GM21619 (cell line): ENCODE data around the gene TMC1.
A peak's percentile ranks its signal among the peaks of the same experiment; 100 is the strongest.

ENCODE experiments used
- ATAC-seq: cut with Tn5 transposase; IDR thresholded peaks from one replicate; pipeline ENCODE4 v1.9.1; 2021; ENCODE audit not compliant: unreplicated experiment

The TMC1 gene

DNA sequence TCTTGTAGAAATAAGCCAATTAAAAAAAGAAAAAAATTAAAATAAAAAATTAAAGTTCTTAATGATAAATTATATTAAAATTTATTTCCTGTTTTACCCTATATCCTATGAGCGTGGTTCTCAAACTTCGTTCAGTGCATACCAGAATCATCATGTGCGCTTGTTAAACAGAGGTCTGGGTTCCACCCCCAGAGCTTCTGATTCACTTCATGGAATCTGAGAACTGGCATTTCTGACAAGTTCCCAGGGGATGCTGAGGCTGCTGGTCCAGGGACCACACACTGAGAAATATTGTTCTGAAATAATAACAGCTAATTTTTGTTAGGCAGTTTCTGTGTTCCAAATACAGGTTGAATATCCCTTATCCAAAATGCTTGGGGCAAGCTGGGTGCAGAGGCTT lies 79.3 kb downstream of the TMC1 start:
- no peak for ATAC-seq

DNA sequence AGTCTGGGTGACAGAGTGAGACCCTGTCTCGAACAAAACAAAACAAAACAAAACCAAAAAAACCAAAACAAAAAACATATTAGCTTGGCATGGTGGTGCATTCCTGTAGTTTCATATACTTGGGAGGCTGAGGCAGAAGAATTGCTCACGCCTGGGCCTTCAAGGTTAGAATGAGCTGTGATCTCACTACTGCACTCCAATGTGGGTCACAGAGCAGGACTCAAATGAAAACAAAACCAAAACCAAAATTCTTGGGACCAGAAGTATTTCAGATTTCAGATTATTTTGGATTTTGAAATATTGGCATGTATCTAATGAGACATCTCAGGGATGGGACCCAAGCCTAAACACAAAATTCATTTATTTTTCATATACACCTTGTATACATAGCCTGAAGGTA lies 80.2 kb downstream of the TMC1 start:
- ATAC-seq: no peak

- ATAC-seq: no peak
Measured at GRCh38 chr9:72612449-72612848, 91.0 kb downstream of the TMC1 start.

DNA sequence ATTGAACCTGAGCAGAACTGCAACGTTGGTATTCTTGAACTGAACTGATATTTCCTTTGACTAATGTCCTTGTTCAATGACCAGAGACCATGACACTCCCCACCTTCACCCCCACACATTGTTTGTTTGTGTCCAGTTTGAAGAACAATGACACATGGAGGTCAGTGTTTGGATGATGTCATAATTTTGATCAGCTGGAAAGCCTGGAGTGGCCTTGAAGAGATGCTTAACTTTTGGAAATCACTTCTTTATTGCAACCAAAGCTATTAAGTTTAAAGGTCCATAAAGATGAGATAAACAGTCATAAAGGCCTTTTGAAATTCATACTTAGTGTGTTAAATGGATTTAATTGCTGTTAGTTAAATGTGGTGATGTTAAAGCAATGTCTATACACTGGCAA lies 92.7 kb downstream of the TMC1 start:
- ATAC-seq: no peak

GRCh38 chr9:72615931-72616330 lies 94.5 kb downstream of the TMC1 start:
- no peak for ATAC-seq

DNA sequence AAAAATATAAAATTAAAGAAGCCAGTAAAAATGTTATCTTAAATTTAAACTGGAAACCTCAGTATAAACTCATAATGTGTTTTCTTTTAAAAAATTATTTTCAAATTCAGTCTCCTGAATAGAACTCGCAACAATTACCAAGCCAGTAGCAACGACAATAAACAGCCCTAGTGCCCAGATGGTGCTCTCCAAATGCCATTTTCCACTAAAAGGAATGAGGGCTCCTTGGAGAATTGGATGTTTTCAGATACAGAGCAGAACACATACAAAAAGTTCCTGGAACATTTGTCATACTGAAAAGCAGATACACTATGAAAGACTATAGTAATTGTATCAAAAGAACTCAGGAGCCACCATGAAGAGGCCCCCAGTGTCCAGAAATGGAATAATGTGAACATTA lies 97.4 kb downstream of the TMC1 start:
- ATAC-seq: no peak

DNA sequence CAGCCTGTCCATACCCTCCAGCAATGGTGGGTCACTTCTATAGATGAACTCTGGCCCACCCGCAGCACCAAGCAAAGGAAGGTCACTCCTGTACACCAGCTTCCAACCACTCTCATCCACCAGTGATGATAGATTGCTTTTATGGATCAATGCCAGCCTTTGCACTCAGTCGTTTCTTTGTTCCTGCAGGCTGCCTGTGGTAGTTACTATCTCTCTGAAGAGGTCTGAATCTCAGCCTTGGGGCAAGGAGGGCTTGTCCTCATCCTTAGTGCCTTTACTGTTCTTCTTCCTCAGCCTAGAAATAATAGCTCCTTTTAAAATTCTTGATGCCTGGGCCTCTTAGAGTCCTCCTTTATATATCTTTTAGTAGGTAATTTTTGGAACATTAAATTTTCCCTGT lies 100.8 kb downstream of the TMC1 start:
- ATAC-seq: no peak

- no peak for ATAC-seq
Measured at GRCh38 chr9:72623156-72623555, 101.7 kb downstream of the TMC1 start.

DNA sequence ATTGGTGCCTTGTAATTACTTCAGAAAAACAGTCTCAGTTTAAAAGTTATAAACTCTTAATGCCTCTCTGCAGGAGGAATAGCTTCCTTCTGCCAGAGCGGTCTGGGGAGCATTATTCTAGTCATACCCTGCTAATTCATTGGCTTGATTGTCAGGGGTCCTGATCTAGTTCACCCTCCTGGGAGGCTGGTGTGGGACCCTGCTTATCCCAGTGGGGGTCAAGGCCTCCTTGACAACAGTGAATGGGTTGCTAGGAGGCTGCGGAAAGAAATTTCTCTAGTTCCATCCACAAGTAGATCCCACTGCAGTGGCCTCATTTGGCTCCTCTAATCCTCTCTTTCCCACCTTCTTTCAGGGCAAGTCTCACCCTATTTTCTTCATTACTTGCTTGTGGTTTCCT lies 105.7 kb downstream of the TMC1 start:
- ATAC-seq: no peak

GRCh38 chr9:72627956-72628540 lies 106.6 kb downstream of the TMC1 start:
- no peak for ATAC-seq

DNA sequence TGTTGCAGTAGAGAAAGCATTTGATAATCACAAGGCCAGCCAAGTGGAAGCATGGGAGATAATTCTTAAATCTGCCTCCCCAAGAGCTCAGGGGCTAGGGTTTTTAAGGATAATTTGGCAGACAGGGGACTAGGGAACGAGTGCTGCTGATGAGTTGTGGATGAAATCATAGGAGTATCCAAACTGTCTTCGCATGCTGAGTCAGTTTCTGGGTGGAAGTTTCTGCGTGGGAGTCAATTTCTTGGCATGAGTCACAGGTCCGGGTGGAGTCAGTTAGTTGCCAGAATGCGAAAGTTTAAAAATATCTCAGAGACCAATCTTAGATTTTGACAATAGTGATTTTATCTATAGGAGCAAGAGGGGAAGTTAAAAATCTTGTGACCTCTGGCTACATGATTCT lies 112.6 kb downstream of the TMC1 start:
- ATAC-seq: no peak

- ATAC-seq: peak; percentile 97
Measured at GRCh38 chr9:72635197-72635596, 113.8 kb downstream of the TMC1 start.

DNA sequence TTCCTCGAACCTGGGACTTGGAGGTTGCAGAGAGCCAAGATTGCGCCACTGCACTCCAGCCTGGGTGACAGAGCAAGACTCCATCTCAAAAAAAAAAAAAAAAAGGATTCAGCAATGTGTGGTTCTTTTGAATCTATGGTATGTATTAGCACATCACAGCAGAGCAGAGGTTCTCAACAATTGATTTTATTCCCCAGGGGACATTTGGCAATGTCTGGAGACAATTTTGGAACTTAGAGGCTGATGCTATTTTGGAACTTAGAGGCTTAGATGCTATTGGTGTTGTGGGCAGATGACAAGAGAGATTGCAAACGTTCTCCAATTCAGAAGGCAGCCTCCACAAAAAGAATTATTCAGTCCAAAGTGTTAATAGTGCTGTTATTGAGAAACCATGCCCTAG lies 115.2 kb downstream of the TMC1 start:
- no peak for ATAC-seq

- no peak for ATAC-seq
Measured at GRCh38 chr9:72643651-72644050, 122.2 kb downstream of the TMC1 start.

DNA sequence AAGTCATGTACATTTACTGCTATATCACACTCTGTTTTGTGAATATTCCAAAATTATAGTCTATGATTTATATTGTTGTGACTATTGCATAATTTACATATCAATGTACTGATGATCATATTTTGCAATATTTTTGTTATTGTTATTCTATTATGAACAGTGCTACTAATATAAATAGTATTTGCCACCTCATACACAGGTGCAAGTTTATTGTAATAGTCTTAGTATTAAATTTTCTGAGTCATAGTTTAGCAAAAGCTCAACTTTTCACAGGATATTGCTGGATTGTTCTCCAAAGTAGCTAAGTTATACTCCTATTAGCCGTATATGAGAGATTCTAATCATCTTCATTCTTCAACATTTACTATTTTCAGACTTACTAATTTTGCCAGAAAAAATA lies 124.7 kb downstream of the TMC1 start:
- no peak for ATAC-seq

DNA sequence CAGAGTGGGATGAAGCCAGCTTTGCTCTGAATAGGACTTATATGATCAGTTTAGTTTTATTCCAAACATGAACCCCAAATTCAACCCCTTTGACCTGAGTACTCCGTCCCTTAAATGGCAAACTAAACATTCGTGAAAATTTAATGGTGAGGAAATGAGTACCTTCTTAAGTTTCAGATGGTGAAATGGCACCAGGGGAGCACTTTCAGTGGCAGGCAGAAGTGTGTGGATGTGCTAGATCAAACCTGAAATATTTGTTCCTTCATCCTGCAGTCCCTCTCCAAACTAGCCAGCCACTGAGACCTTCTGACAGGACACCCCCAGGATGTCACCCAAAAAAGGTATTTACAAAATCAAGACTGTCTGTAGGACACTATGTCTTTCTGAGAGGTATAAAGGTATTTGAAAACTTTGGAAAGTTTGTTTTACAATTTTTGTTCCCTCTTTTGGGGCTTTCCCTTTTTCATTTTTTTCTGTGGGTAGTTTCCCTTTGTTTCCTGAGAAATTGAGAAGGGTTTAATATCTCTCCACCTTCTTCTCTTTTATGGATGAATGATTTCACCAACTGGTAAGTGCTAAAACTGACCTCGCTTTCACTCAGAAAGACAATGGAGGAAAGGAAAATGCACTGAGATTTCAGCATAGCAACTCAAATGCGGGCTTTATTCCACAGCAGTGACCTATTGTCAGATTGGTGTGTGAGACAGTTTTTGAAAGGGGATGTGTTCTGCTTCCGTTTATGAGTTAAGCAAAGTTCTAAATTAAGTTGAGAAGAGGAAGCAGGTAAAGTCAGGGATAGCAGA lies 127.1 kb downstream of the TMC1 start:
- no peak for ATAC-seq

GRCh38 chr9:72649127-72649442 lies 127.7 kb downstream of the TMC1 start:
- ATAC-seq: no peak

GRCh38 chr9:72650206-72650605 lies 128.8 kb downstream of the TMC1 start:
- ATAC-seq: no peak

DNA sequence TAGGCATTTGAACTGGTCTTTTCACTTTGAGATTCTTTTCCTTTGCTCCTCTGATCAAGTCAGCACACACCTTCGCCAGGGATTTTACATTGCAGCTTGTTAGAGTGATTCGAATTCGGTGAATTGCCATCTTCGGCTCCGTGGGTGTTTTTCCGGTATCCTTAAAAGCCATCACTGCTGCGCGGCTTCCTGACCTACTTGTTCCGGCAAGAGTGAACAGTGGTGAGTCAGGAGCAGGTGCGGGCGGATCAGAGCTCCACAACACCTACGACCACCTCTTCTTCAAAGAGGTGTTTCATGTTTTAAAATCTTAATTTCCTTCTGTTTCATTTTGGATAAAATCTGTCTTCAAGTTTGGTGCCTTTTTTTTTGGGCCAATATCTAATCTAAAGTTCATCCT lies 134.6 kb downstream of the TMC1 start:
- no peak for ATAC-seq

DNA sequence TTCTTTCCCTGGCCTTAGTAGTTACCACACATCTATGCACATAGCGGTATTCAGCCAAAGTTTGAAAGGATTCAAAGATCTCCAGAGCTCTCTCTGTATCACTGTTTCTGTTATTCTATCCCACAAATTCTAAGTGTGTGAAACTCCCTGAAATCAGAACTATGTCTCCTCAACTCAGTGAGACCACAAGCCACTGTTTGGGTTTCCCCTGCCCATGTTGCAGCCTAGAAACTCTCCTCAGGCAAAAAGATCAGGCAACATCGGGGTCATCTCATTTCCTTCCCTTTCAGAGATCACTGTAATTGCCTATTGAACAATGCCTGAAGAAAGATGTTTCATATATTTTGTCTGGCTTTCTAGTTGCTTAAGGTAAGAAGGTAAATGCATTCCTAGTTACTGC lies 135.6 kb downstream of the TMC1 start:
- no peak for ATAC-seq

DNA sequence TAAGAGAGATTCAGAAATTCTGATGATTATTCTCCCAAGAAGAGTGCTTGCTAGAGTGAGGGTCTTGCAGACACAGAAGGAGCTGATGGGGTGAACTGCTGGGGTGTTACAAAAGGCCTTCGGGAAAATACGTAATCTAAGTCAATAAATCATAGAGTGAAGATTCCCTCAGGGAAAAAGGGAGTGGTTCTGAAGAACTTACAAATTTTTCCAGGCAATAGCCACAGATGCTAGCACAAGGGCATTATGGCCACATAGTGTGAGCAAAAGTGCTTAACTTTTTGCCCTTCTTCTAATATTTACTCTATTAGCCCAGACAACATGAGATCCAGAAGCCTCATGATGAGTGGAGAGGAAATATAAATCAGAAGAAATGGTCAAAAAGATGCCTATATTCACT lies 137.3 kb downstream of the TMC1 start:
- no peak for ATAC-seq

- no peak for ATAC-seq
Measured at GRCh38 chr9:72661401-72662135, 140.2 kb downstream of the TMC1 start.
